ENCODE results near the gene KIF17.

The KIF17 gene

GRCh38 chr1:20670936-20671335 lies 46.9 kb downstream of the KIF17 start:
- H3K9ac ChIP-seq (ENCODE audit: low read depth, low read length, poor library complexity): no peak overlapping the region
- H3K18ac ChIP-seq (ENCODE audit: low read length): no peak overlapping the region
- no peak overlapping the region for H3K4ac ChIP-seq (ENCODE audit: low read length)
- no peak overlapping the region for H3K4me3 ChIP-seq (ENCODE audit: low read length in 2 of 2)
- H3K4me1 ChIP-seq (ENCODE audit: control insufficient read depth in 2 of 2, insufficient read depth in 1 of 2, low read depth in 1 of 2, low read length in 2 of 2): peaks cover 0 to 5% of the 10 kb centered on the region in 2 donors
- H3K79me1 ChIP-seq (ENCODE audit: low read depth, low read length): no peaks in the 10 kb centered on the region
- WGBS, 2 donors (ENCODE audit: extremely low coverage in 2 of 2, insufficient read length in 2 of 2, insufficient replicate concordance in 1 of 2): no CpG with 5 or more reads among the region's 5 CpGs
- H2BK12ac ChIP-seq (ENCODE audit: low read length): no peak overlapping the region
- no peak for DNase-seq (ENCODE audit: low spot score)
- H3K27ac ChIP-seq (replicated peaks; ENCODE audit: low read length): no peak overlapping the region
- H4K91ac ChIP-seq (ENCODE audit: low read depth, low read length, poor library complexity): no peak overlapping the region
- no peak overlapping the region for H2BK5ac ChIP-seq (ENCODE audit: low read length)
- peaks cover 0 to 2% of the 10 kb centered on the region in 2 donors for H3K36me3 ChIP-seq (replicated peaks in 1 of 2; ENCODE audit: control insufficient read depth in 2 of 2, insufficient read depth in 2 of 2, low read length in 2 of 2)
- no peak overlapping the region for H3K23ac ChIP-seq (ENCODE audit: low read depth, low read length, poor library complexity)
- no peak overlapping the region for H2BK120ac ChIP-seq (ENCODE audit: low read depth, low read length)
- no peak overlapping the region for H4K8ac ChIP-seq (ENCODE audit: low read depth, low read length)
- no peak overlapping the region for H3K4me2 ChIP-seq (ENCODE audit: insufficient read depth, low read length, poor library complexity, severe bottlenecking)
- peaks cover 0 to 3% of the 10 kb centered on the region in 2 donors for H3K9me3 ChIP-seq (replicated peaks in 1 of 2; ENCODE audit: control insufficient read depth in 2 of 2, insufficient read depth in 1 of 2, low read depth in 1 of 2, low read length in 2 of 2)
- H2AFZ ChIP-seq (ENCODE audit: low read length): peak overlapping the region; percentile 81
- no peak overlapping the region for H3K14ac ChIP-seq (ENCODE audit: low read length)
- no peak overlapping the region for H2AK5ac ChIP-seq (ENCODE audit: low read depth, low read length)
- H3K27me3 ChIP-seq (ENCODE audit: control insufficient read depth in 3 of 3, insufficient read depth in 3 of 3, low read depth in 1 of 3, low read length in 3 of 3): no peaks in the 10 kb centered on the region
- H2BK15ac ChIP-seq (ENCODE audit: low read length): no peak overlapping the region

DNA sequence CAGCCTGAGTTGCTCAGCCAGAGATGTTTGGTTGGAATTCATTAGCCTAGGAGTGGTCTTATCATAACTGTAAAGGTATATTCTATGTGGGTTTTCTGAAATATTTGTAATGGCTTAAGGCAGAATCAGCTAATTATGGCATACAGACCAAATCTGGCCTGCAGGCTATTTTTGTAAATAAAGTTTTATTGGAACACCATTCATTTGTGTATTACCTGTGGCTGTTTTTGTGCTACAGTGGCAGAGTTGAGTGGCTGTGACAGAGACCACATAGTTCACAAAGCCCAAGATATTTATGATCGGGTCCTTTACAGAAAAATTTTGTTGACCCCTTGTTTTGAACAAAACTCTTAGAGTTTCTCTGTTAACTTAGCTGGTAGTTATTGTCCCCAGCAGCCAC lies 49.2 kb downstream of the KIF17 start:
- Histone ChIP-seq H3K9ac (ENCODE audit: low read depth, low read length, poor library complexity) (no peak overlapping the region), H3K4me3 (ENCODE audit: low read length in 2 of 2) (no peak overlapping the region), H2AK5ac (ENCODE audit: low read depth, low read length) (no peak overlapping the region), H3K4me1 (ENCODE audit: control insufficient read depth in 2 of 2, insufficient read depth in 1 of 2, low read depth in 1 of 2, low read length in 2 of 2) (peaks cover 0 to 5% of the 10 kb centered on the region in 2 donors), H2BK5ac (ENCODE audit: low read length) (no peak overlapping the region), H3K4ac (ENCODE audit: low read length) (no peak overlapping the region), H4K8ac (ENCODE audit: low read depth, low read length) (no peak overlapping the region), H3K4me2 (ENCODE audit: insufficient read depth, low read length, poor library complexity, severe bottlenecking) (no peak overlapping the region), H3K27me3 (ENCODE audit: control insufficient read depth in 3 of 3, insufficient read depth in 3 of 3, low read depth in 1 of 3, low read length in 3 of 3) (no peaks in the 10 kb centered on the region), H3K23ac (ENCODE audit: low read depth, low read length, poor library complexity) (no peak overlapping the region), H3K79me1 (ENCODE audit: low read depth, low read length) (no peaks in the 10 kb centered on the region), H2BK120ac (ENCODE audit: low read depth, low read length) (no peak overlapping the region), H3K27ac (replicated peaks; ENCODE audit: low read length) (no peak overlapping the region), H3K9me3 (replicated peaks in 1 of 2; ENCODE audit: control insufficient read depth in 2 of 2, insufficient read depth in 1 of 2, low read depth in 1 of 2, low read length in 2 of 2) (peaks cover 0 to 3% of the 10 kb centered on the region in 2 donors), H4K91ac (ENCODE audit: low read depth, low read length, poor library complexity) (no peak overlapping the region), H3K14ac (ENCODE audit: low read length) (no peak overlapping the region), H2BK15ac (ENCODE audit: low read length) (no peak overlapping the region), H3K18ac (ENCODE audit: low read length) (no peak overlapping the region), H2BK12ac (ENCODE audit: low read length) (no peak overlapping the region), H2AFZ (ENCODE audit: low read length) (no peak overlapping the region), H3K36me3 (replicated peaks in 1 of 2; ENCODE audit: control insufficient read depth in 2 of 2, insufficient read depth in 2 of 2, low read length in 2 of 2) (peaks cover 0 to 2% of the 10 kb centered on the region in 2 donors)
- WGBS, 2 donors (ENCODE audit: extremely low coverage in 2 of 2, insufficient read length in 2 of 2, insufficient replicate concordance in 1 of 2): no CpG with 5 or more reads among the region's 1 CpG
- DNase-seq (ENCODE audit: low spot score): no peak

DNA sequence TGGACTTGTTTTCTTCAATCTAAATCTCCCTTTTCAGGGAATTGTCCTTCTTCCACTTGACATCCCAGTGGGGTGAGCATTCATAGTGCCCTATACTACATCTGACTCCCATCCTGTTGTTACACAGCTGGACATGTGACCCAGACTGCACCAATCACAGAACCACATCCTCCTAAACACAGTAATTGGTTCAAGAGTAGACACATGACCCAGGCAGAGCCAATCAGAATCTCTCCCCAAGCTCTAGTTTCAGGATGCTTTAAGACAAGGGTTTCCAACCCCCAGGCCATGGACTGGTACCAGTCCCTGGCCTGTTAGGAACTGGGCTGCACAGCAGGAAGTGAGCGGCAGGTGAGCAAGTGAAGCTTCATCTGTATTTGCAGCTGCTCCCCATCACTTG lies 51.0 kb downstream of the KIF17 start:
- H3K4me2 ChIP-seq (ENCODE audit: insufficient read depth, low read length, poor library complexity, severe bottlenecking): no peak overlapping the region
- no peak overlapping the region for H2BK12ac ChIP-seq (ENCODE audit: low read length)
- H3K36me3 ChIP-seq (replicated peaks in 1 of 2; ENCODE audit: control insufficient read depth in 2 of 2, insufficient read depth in 2 of 2, low read length in 2 of 2): peaks cover 0 to 2% of the 10 kb centered on the region in 2 donors
- peaks cover 0 to 3% of the 10 kb centered on the region in 2 donors for H3K9me3 ChIP-seq (replicated peaks in 1 of 2; ENCODE audit: control insufficient read depth in 2 of 2, insufficient read depth in 1 of 2, low read depth in 1 of 2, low read length in 2 of 2)
- no peak overlapping the region for H2AK5ac ChIP-seq (ENCODE audit: low read depth, low read length)
- no peaks in the 10 kb centered on the region for H3K79me1 ChIP-seq (ENCODE audit: low read depth, low read length)
- no peak overlapping the region for H2BK120ac ChIP-seq (ENCODE audit: low read depth, low read length)
- no peak overlapping the region for H3K18ac ChIP-seq (ENCODE audit: low read length)
- no peak overlapping the region for H2BK15ac ChIP-seq (ENCODE audit: low read length)
- H3K23ac ChIP-seq (ENCODE audit: low read depth, low read length, poor library complexity): no peak overlapping the region
- peak overlapping the region; percentile 33 for H2AFZ ChIP-seq (ENCODE audit: low read length)
- H4K8ac ChIP-seq (ENCODE audit: low read depth, low read length): no peak overlapping the region
- H3K9ac ChIP-seq (ENCODE audit: low read depth, low read length, poor library complexity): no peak overlapping the region
- no CpG with 5 or more reads among the region's 1 CpG for WGBS, 2 donors (ENCODE audit: extremely low coverage in 2 of 2, insufficient read length in 2 of 2, insufficient replicate concordance in 1 of 2)
- no peaks in the 10 kb centered on the region for H3K27me3 ChIP-seq (ENCODE audit: control insufficient read depth in 3 of 3, insufficient read depth in 3 of 3, low read depth in 1 of 3, low read length in 3 of 3)
- H3K4me3 ChIP-seq (ENCODE audit: low read length in 2 of 2): no peak overlapping the region
- H3K14ac ChIP-seq (ENCODE audit: low read length): no peak overlapping the region
- H3K4me1 ChIP-seq (ENCODE audit: control insufficient read depth in 2 of 2, insufficient read depth in 1 of 2, low read depth in 1 of 2, low read length in 2 of 2): peaks cover 4 to 11% of the 10 kb centered on the region in 2 donors
- no peak overlapping the region for H2BK5ac ChIP-seq (ENCODE audit: low read length)
- no peak overlapping the region for H3K27ac ChIP-seq (replicated peaks; ENCODE audit: low read length)
- no peak overlapping the region for H3K4ac ChIP-seq (ENCODE audit: low read length)
- DNase-seq (ENCODE audit: low spot score): no peak
- H4K91ac ChIP-seq (ENCODE audit: low read depth, low read length, poor library complexity): no peak overlapping the region

GRCh38 chr1:20666146-20666545 lies 51.7 kb downstream of the KIF17 start:
- WGBS, 2 donors (ENCODE audit: extremely low coverage in 2 of 2, insufficient read length in 2 of 2, insufficient replicate concordance in 1 of 2): no CpG with 5 or more reads among the region's 16 CpGs
- no peak overlapping the region for H2AK5ac ChIP-seq (ENCODE audit: low read depth, low read length)
- H3K27me3 ChIP-seq (ENCODE audit: control insufficient read depth in 3 of 3, insufficient read depth in 3 of 3, low read depth in 1 of 3, low read length in 3 of 3): no peaks in the 10 kb centered on the region
- H2AFZ ChIP-seq (ENCODE audit: low read length): peak overlapping the region; percentile 69
- no peak overlapping the region for H3K27ac ChIP-seq (replicated peaks; ENCODE audit: low read length)
- H4K8ac ChIP-seq (ENCODE audit: low read depth, low read length): no peak overlapping the region
- no peak overlapping the region for H2BK12ac ChIP-seq (ENCODE audit: low read length)
- DNase-seq (ENCODE audit: low spot score): no peak
- H3K4me2 ChIP-seq (ENCODE audit: insufficient read depth, low read length, poor library complexity, severe bottlenecking): no peak overlapping the region
- no peak overlapping the region for H3K18ac ChIP-seq (ENCODE audit: low read length)
- no peak overlapping the region for H3K14ac ChIP-seq (ENCODE audit: low read length)
- H3K23ac ChIP-seq (ENCODE audit: low read depth, low read length, poor library complexity): no peak overlapping the region
- H3K4ac ChIP-seq (ENCODE audit: low read length): no peak overlapping the region
- no peak overlapping the region for H4K91ac ChIP-seq (ENCODE audit: low read depth, low read length, poor library complexity)
- peaks cover 0 to 3% of the 10 kb centered on the region in 2 donors for H3K9me3 ChIP-seq (replicated peaks in 1 of 2; ENCODE audit: control insufficient read depth in 2 of 2, insufficient read depth in 1 of 2, low read depth in 1 of 2, low read length in 2 of 2)
- H3K9ac ChIP-seq (ENCODE audit: low read depth, low read length, poor library complexity): no peak overlapping the region
- no peak overlapping the region for H2BK15ac ChIP-seq (ENCODE audit: low read length)
- no peak overlapping the region for H2BK120ac ChIP-seq (ENCODE audit: low read depth, low read length)
- H3K79me1 ChIP-seq (ENCODE audit: low read depth, low read length): peaks cover under 1% of the 10 kb centered on the region
- no peak overlapping the region for H3K4me3 ChIP-seq (ENCODE audit: low read length in 2 of 2)
- H2BK5ac ChIP-seq (ENCODE audit: low read length): no peak overlapping the region
- no peaks in the 10 kb centered on the region for H3K36me3 ChIP-seq (replicated peaks in 1 of 2; ENCODE audit: control insufficient read depth in 2 of 2, insufficient read depth in 2 of 2, low read length in 2 of 2)
- H3K4me1 ChIP-seq (ENCODE audit: control insufficient read depth in 2 of 2, insufficient read depth in 1 of 2, low read depth in 1 of 2, low read length in 2 of 2): peaks cover 4 to 11% of the 10 kb centered on the region in 2 donors
